DLD1 (cell line): ENCODE data around the gene C10orf67.

Experiments
- in situ Hi-C: cut with HindIII; loops from 2 replicates; pipeline ENCODE4 v1.10.0; 2017; ENCODE audit warnings: low sequenced_read_pairs

The C10orf67 gene

DNA sequence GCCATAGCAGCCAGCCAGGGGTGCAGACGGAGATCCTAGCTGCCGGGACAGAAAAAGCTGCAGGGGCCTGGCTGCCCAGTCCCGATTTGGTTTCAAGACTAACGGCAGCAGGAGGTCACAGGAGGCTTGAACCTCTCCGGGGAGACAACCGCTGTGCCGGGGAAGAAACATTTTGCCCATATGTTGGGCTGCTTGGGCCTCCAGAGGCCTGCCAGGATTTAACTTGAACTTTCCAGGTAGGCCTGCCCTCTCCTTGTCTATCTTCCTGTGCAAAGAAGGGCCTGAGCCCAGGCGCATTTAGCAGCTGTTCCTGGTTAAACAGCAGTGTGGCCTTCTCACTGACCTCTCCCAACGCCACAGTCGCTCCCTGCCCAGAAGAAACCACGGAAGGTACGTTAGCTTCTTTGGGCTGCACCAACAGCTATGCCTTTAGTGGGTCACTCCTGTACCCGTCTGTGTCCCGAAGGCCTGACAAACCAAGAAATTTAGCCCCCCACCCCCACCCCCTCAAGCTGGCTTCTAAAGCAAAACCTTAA is 169.6 kb downstream of the C10orf67 start:
- in situ Hi-C loops: no loop called here

DNA sequence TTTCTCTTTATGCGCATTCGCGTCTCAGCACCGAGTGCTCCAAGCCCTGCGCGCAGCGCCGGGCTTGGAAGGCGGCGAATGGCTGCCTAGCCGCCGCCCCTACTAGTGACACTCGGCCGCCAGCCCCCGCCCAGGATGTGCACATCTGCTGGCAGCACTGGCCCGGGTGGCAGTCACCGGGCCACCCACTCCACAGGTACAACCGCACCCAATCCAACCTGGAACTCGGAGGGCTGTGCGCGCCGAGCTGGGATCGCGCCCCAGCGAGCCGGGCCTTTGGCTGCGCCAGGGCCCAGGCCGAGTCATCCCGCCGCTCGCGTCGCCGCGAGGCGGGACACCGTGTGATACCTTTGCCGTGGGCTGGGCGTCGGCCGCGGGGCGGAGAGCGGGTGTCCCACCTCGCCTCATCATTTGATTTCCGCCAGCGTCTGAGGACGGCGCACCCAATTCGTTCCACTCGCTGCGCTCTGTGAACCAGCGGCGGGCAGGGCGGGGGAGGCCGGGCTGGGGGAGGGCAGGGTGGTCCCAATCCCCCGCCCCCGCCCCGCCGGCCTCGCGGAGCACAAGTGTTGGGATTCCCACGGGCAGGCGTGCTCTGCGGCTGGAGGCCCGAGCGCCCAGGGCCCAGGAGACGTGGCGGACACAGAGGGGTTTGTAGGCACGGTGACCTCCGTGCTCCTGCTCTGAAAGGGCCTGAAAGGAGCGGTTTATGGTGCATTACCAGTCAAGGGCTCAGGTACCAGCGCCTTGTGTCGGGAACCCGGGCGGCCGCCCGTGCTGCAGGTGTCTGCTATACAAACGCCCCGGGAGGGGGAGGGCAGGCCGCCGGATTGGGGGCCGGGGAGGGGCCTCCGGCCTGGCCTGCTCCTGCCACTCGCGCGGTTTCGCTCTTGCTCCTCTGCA is 170.3 kb downstream of the C10orf67 start:
- in situ Hi-C loops: no loop called here

DNA sequence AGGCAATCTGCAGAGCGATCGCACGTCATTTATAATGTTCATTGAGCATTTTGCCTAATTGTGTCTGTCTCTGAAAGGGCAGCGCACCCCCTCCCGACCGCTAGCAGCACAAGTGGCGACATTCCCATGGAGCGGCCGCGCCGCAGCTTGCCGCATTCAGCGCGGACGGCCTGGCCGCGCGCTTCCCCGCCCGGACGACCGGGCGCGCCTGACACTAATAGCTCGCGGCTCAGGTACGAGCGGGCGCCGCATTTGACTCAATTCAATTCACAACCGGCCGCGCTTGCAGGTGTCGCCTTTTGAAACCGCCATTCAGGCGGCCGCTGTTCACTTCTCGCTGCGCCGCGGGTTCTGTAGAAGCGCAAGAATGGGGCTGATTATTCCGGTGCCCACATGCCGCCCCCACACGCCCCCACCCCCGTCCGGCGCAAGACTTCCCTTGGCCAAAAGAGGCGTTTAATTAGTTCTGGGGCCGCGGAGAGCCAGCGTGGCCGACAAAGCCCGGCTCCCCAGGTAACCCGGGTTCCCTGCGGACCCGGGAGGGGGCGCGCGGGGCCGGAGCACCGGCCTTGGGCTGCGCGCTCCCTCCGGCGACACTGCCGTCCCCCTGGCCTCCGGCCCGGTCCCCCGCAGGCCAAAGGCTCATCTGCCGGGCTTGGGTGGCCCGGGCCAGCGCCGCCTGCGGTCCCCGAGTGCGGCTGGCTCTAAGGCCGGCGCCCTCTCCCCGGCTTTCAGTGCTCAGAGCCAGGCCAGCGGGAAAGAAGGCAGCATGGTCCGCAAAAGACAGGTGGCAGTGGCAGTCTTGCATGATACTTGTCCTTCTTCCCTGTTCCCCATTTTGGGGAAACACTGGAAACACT is 171.2 kb downstream of the C10orf67 start:
- in situ Hi-C loops: no loop called here

DNA sequence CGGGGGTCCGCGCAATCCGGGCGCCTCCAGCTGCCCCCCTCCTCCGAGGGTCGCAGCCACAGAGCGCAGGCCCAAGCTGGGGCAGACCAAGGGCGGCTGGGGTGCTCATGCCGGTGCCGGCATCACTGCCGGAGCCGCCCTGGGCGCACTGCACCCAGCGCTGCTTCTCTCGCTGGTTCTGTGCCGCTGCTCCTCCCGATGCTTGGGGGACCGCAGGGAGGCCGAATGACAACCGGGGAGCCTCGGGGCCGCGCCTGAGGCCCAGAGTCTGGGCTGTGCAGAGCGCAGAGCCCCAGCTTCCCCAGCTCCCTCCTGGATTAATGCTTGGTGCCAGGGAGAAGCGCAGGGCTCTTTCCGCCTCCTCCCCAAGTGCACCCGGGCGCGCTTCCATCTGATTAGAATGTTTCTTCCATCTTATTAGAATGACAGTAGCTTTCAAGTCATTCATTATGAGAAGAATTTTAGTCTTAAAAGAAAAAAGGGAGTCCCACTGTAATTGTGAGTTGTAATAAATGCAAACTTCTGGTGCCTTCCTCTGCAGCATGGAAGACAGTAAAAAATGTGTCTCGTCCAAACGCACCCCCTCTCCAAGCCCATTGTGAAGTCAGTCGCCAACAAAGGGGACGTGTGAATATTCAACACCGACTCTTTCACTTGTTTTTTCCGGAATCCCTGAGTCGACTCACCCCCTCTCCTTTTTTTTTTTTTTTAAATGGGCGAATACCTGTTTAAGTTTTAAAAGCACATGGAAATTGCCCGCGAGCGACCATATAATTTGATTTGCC is 172.0 kb downstream of the C10orf67 start:
- in situ Hi-C loops: no loop called here

DNA sequence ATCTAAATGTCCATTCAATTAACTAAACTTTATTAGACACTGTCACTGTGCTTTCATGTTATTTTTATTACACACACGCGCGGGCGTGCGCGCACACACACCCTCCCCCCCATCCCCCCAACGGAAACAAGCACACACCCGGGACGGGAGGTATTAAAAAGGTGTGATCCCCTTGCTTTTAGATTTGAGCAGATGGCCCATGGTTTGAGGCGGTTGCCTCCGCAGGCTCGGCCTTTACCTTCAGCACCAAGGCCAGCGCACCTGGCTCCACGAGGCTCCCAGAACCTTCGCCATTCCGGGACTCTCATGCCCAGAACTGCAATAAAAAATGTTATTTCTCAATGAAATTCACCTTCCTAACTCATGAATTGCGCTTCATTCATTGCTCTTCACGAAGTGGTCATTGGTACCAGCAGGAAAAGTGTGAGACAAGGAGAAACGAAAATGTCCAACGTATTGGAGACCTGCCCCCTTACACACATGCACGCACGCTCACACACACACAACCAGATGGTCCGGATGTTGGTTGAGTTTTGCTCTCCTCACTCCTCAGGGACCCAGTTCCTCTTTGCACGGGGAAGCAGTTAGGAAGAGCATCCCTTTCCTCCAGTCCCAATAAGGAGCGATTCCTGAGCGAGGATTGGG is 173.2 kb downstream of the C10orf67 start:
- in situ Hi-C loops: no loop called here

DNA sequence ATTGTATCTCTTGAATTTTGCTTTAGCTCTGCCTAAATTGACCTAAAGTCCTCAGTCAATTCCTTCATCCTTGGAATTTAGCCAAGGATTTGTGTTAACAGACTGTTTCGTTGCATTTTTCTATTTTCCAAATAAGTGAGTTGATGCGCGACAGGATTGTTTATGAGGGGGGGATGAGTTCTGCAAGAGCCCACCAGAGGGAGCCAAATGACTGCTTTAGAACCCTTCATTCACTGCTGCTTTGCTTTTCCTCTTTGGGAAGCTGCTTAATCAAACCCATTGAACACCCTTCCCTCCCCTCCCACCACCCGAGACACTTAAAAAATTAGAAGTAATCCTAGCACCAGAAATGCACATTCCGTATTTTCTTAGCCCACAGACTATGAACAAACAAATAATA is 186.2 kb downstream of the C10orf67 start:
- in situ Hi-C loops: no loop called here

DNA sequence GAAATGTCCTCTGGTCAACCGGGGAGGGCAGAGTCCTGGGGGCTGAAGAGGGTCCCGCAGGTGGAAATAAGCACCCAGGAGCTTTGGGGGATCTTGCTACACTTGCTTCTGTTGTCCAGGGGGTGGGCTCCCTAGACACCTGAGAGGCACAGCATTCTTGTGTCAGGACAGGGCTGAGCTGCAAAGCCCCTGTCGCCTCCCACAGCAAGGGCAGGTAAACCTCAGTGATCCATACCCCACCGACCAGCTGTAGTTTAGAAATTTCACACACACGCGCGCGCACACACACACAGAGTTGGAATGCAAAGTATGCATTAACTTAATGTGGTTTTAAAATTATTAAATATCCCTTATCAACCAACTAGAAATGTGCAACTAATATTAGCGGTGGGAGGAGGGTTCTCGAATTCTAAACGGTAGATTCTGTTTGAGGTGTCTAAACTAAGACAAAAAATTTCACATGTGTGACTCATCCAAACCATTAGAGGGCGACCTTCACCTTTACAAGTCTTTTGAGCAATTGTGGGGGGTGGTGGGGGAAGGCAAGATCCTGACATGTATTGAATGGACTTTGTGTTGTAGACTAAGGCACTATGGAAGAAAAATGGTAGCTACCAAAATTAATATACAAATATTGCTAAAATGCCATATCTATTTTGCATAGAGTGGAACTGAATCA is 186.8 kb downstream of the C10orf67 start:
- in situ Hi-C loops: no loop called here

DNA sequence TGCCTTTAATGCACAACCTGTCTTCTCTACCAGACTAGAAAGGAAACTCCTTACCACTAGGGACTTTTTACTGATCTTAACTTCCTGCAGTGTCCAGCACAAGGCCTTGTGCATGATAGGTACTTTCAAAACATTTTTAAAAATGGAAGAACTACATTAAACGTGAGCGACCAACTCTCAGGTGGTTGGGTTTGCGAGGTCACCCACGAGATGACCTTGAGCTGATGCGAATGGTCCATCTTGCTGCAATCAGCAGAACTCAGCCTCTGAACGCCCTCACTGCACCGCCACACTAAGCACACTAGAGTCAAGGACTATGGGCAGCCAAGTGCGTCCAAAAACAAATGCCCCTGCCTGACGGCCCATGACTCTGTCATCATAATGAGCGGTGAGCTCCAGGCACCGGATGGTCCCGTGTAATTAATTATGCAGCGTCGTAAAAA is 187.3 kb downstream of the C10orf67 start:
- in situ Hi-C loops: no loop called here

DNA sequence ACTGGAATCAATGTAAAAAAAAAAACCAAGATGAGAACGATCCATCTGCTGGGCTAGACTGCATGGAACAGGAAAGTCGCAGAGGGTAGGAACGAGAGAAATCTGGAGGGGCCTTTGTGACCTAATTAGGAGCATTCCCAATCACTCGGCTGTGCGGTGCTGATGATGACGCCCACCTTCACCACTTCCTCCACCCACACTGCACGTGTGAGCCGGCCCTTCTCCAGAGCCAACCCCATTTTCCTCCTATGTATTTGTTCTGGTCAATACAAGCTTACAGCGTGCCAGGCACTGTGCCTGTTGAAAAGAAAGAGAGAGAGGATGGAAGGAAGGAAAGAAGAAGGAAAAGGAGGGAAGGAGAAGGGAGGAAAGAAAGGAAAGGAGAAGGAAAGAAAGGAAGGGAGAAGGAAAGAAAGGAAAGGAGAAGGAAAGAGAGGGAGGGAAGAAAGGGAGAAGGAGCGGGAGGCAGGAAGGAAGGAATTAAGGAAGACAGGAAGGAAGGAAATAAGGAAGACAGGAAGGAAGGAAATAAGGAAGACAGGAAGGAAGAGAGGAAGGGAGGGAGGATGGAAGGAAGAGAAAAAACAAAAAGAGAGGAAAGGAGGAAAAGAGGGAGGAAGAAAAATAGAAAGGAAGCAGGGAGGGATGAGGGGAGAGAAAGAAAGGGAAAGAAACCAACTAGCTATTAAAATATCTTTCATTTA is 188.0 kb downstream of the C10orf67 start:
- in situ Hi-C loops: no loop called here

DNA sequence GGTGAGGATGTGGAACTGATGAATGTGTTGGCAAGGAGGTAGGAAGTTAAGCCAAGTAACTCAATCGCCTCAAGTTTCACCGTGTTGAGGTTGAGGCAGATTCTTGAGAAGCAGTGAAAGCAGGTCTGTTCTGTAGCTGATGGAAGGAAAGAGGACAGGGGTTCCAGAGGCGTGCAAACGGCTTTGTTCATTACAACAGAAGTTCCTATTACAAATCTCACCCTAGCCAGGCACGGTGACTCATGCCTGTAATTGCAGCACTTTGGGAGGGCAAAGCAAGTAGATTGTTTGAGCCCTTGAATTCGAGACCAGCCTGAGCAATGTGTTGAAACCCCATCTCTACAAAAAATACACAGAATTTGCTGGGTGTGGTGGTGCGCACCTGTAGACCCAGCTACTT is 189.4 kb downstream of the C10orf67 start:
- in situ Hi-C loops: no loop called here
